Neural crest cell (in vitro differentiated cells): ENCODE data around the gene CNST. TPM values are rescaled to one million over a fixed set of nuclear protein-coding genes. Genes with fewer than 3 reads are reported as not detected.

Source experiments
- DNase-seq: peaks from one replicate; pipeline ENCODE4 v3.0.0; 2021; ENCODE audit warnings: low read depth, mixed read lengths, low spot score
- H3K27ac Mint-ChIP-seq: one replicate; pipeline ENCODE4 v1.8.0; 2021; ENCODE audit warnings: mild to moderate bottlenecking, mixed read lengths; ENCODE audit not compliant: unreplicated experiment
- H3K27me3 Mint-ChIP-seq: 2 replicates; pipeline ENCODE4 v1.8.0; 2021; ENCODE audit warnings: low read depth, mild to moderate bottlenecking, mixed read lengths
- H3K36me3 Mint-ChIP-seq: 2 replicates; pipeline ENCODE4 v1.8.0; 2021; ENCODE audit warnings: low read depth, mild to moderate bottlenecking, mixed read lengths
- H3K4me1 Mint-ChIP-seq: 2 replicates; pipeline ENCODE4 v1.8.0; 2021; ENCODE audit warnings: mixed read lengths
- H3K4me3 Mint-ChIP-seq: one replicate; pipeline ENCODE4 v1.8.0; 2021; ENCODE audit warnings: mild to moderate bottlenecking, mixed read lengths
- H3K9me3 Mint-ChIP-seq: 2 replicates; pipeline ENCODE4 v1.8.0; 2021; ENCODE audit warnings: mixed read lengths
- CTCF ChIP-seq: fragments of 200-600 bp; sonication (generic); conservative IDR thresholded peaks from 2 replicates; pipeline ENCODE4 v1.5.0; 2021; ENCODE audit warnings: antibody characterized with exemption, mild to moderate bottlenecking
- total RNA-seq: library from RNA; stranded (reverse); gene quantifications from 2 replicates; pipeline ENCODE4 v1.2.1, GENCODE V29; 2021

CNST gene
- total RNA-seq, 1 donor from 2014 or later: 20.5 TPM

- Mint-ChIP-seq H3K4me3 (no peak overlapping the region), H3K27me3 (no peaks in the 10 kb centered on the region), H3K27ac (no peak overlapping the region), H3K9me3 (peaks cover 4% of the 10 kb centered on the region), H3K4me1 (peaks cover 6% of the 10 kb centered on the region), H3K36me3 (peaks cover 4% of the 10 kb centered on the region)
- TF ChIP-seq CTCF: no peak
- DNase-seq: no peak
These were observed 10.4 kb downstream of the CNST start for GRCh38 chr1:246576709-246577032.

GRCh38 chr1:246577082-246577719 lies 10.9 kb downstream of the CNST start:
- TF ChIP-seq CTCF: no peak
- H3K4me3 Mint-ChIP-seq: no peak overlapping the region
- H3K4me1 Mint-ChIP-seq: peaks cover 7% of the 10 kb centered on the region
- peaks cover 4% of the 10 kb centered on the region for H3K9me3 Mint-ChIP-seq
- peaks cover 4% of the 10 kb centered on the region for H3K36me3 Mint-ChIP-seq
- H3K27me3 Mint-ChIP-seq: no peaks in the 10 kb centered on the region
- no peak overlapping the region for H3K27ac Mint-ChIP-seq
- DNase-seq: no peak

- no peak for DNase-seq
- Mint-ChIP-seq H3K4me3 (no peak overlapping the region), H3K4me1 (peaks cover 12% of the 10 kb centered on the region), H3K36me3 (peaks cover 4% of the 10 kb centered on the region), H3K27me3 (no peaks in the 10 kb centered on the region), H3K27ac (no peak overlapping the region), H3K9me3 (peaks cover 4% of the 10 kb centered on the region)
- no peak for TF ChIP-seq CTCF
These were observed 11.5 kb downstream of the CNST start for GRCh38 chr1:246577720-246578106.

GRCh38 chr1:246579818-246580217 lies 13.6 kb downstream of the CNST start:
- no peak for DNase-seq
- peaks cover 23% of the 10 kb centered on the region for H3K4me1 Mint-ChIP-seq
- H3K36me3 Mint-ChIP-seq: peaks cover 4% of the 10 kb centered on the region
- H3K27ac Mint-ChIP-seq: no peak overlapping the region
- no peaks in the 10 kb centered on the region for H3K27me3 Mint-ChIP-seq
- no peak overlapping the region for H3K4me3 Mint-ChIP-seq
- no peak for TF ChIP-seq CTCF
- H3K9me3 Mint-ChIP-seq: peaks cover 4% of the 10 kb centered on the region

- Mint-ChIP-seq H3K27ac (no peak overlapping the region), H3K4me3 (no peak overlapping the region), H3K27me3 (no peaks in the 10 kb centered on the region), H3K4me1 (peaks cover 17% of the 10 kb centered on the region), H3K9me3 (no peaks in the 10 kb centered on the region), H3K36me3 (no peaks in the 10 kb centered on the region)
- TF ChIP-seq CTCF: no peak
- no peak for DNase-seq
These were observed 14.5 kb downstream of the CNST start for GRCh38 chr1:246580497-246581370.
